ENCODE results near the gene ZNF669. TPM values are rescaled to one million over a fixed set of nuclear protein-coding genes. Genes with fewer than 3 reads are reported as not detected.

ZNF669 gene
- total and polyA plus RNA-seq, 2 experiments from 2014 or later: 13.7 to 25.4 TPM

GRCh38 chr1:247104965-247105364, 809 bp upstream of the ZNF669 start (continued):
- no peak for TF ChIP-seq STAT1 (IDR thresholded peaks at IDR 0.05; ENCODE audit: unreplicated experiment)
- no peak for TF ChIP-seq ETS1 (IDR thresholded peaks at IDR 0.05)

DNA sequence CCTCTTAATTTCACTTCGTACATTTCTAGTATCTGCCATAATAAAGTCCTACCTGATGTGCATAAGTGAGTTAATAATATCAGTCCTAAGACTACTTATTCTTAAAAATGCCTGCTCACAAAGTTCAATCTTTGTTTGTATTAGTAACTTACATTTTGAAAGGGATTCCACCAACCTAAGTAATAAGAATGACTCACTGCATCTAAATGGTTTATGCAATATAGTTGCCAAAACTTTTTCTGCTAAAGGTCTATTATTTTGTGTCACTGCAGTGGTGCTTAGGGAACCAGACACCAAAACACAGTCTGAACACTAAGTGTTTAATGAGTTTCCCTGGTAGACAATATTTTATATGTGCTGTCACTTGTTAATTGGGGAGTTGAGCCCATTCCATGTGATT, 1.8 kb downstream of the ZNF669 start:
- ATAC-seq: no peak

More for the DNA sequence above, 1.8 kb downstream of the ZNF669 start:
- no peak overlapping the region for H3K27ac Mint-ChIP-seq
- TF ChIP-seq EZH2phosphoT487 (IDR thresholded peaks at IDR 0.05; ENCODE audit: unreplicated experiment) (no peak), NANOG (IDR thresholded peaks at IDR 0.05; ENCODE audit: borderline replicate concordance) (no peak), EZH2 (IDR thresholded peaks at IDR 0.05; ENCODE audit: low read depth, unreplicated experiment) (no peak), ZNF331 (CRISPR knock-in tag; IDR thresholded peaks at IDR 0.05; ENCODE audit: low read depth) (no peak), CREB1 (CRISPR knock-in tag; IDR thresholded peaks at IDR 0.05; ENCODE audit: low read depth) (no peak), ZNF114 (CRISPR knock-in tag; IDR thresholded peaks at IDR 0.05) (no peak), POLR2AphosphoS5 (IDR thresholded peaks at IDR 0.05; ENCODE audit: low read depth) (no peak)
- TF ChIP-seq, protein P1, sequence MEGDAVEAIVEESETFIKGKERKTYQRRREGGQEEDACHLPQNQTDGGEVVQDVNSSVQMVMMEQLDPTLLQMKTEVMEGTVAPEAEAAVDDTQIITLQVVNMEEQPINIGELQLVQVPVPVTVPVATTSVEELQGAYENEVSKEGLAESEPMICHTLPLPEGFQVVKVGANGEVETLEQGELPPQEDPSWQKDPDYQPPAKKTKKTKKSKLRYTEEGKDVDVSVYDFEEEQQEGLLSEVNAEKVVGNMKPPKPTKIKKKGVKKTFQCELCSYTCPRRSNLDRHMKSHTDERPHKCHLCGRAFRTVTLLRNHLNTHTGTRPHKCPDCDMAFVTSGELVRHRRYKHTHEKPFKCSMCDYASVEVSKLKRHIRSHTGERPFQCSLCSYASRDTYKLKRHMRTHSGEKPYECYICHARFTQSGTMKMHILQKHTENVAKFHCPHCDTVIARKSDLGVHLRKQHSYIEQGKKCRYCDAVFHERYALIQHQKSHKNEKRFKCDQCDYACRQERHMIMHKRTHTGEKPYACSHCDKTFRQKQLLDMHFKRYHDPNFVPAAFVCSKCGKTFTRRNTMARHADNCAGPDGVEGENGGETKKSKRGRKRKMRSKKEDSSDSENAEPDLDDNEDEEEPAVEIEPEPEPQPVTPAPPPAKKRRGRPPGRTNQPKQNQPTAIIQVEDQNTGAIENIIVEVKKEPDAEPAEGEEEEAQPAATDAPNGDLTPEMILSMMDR (conservative IDR thresholded peaks at IDR 0.05; ENCODE audit: low read depth in 2 of 2): no peak
- TF ChIP-seq, protein P2, sequence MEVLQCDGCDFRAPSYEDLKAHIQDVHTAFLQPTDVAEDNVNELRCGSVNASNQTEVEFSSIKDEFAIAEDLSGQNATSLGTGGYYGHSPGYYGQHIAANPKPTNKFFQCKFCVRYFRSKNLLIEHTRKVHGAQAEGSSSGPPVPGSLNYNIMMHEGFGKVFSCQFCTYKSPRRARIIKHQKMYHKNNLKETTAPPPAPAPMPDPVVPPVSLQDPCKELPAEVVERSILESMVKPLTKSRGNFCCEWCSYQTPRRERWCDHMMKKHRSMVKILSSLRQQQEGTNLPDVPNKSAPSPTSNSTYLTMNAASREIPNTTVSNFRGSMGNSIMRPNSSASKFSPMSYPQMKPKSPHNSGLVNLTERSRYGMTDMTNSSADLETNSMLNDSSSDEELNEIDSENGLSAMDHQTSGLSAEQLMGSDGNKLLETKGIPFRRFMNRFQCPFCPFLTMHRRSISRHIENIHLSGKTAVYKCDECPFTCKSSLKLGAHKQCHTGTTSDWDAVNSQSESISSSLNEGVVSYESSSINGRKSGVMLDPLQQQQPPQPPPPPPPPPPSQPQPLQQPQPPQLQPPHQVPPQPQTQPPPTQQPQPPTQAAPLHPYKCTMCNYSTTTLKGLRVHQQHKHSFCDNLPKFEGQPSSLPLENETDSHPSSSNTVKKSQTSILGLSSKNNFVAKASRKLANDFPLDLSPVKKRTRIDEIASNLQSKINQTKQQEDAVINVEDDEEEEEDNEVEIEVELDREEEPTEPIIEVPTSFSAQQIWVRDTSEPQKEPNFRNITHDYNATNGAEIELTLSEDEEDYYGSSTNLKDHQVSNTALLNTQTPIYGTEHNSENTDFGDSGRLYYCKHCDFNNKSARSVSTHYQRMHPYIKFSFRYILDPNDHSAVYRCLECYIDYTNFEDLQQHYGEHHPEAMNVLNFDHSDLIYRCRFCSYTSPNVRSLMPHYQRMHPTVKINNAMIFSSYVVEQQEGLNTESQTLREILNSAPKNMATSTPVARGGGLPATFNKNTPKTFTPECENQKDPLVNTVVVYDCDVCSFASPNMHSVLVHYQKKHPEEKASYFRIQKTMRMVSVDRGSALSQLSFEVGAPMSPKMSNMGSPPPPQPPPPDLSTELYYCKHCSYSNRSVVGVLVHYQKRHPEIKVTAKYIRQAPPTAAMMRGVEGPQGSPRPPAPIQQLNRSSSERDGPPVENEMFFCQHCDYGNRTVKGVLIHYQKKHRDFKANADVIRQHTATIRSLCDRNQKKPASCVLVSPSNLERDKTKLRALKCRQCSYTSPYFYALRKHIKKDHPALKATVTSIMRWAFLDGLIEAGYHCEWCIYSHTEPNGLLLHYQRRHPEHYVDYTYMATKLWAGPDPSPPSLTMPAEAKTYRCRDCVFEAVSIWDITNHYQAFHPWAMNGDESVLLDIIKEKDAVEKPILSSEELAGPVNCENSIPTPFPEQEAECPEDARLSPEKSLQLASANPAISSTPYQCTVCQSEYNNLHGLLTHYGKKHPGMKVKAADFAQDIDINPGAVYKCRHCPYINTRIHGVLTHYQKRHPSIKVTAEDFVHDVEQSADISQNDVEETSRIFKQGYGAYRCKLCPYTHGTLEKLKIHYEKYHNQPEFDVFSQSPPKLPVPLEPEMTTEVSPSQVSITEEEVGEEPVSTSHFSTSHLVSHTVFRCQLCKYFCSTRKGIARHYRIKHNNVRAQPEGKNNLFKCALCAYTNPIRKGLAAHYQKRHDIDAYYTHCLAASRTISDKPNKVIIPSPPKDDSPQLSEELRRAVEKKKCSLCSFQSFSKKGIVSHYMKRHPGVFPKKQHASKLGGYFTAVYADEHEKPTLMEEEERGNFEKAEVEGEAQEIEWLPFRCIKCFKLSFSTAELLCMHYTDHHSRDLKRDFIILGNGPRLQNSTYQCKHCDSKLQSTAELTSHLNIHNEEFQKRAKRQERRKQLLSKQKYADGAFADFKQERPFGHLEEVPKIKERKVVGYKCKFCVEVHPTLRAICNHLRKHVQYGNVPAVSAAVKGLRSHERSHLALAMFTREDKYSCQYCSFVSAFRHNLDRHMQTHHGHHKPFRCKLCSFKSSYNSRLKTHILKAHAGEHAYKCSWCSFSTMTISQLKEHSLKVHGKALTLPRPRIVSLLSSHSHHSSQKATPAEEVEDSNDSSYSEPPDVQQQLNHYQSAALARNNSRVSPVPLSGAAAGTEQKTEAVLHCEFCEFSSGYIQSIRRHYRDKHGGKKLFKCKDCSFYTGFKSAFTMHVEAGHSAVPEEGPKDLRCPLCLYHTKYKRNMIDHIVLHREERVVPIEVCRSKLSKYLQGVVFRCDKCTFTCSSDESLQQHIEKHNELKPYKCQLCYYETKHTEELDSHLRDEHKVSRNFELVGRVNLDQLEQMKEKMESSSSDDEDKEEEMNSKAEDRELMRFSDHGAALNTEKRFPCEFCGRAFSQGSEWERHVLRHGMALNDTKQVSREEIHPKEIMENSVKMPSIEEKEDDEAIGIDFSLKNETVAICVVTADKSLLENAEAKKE (CRISPR knock-in tag; IDR thresholded peaks at IDR 0.05): no peak
- TF ChIP-seq, protein P3, sequence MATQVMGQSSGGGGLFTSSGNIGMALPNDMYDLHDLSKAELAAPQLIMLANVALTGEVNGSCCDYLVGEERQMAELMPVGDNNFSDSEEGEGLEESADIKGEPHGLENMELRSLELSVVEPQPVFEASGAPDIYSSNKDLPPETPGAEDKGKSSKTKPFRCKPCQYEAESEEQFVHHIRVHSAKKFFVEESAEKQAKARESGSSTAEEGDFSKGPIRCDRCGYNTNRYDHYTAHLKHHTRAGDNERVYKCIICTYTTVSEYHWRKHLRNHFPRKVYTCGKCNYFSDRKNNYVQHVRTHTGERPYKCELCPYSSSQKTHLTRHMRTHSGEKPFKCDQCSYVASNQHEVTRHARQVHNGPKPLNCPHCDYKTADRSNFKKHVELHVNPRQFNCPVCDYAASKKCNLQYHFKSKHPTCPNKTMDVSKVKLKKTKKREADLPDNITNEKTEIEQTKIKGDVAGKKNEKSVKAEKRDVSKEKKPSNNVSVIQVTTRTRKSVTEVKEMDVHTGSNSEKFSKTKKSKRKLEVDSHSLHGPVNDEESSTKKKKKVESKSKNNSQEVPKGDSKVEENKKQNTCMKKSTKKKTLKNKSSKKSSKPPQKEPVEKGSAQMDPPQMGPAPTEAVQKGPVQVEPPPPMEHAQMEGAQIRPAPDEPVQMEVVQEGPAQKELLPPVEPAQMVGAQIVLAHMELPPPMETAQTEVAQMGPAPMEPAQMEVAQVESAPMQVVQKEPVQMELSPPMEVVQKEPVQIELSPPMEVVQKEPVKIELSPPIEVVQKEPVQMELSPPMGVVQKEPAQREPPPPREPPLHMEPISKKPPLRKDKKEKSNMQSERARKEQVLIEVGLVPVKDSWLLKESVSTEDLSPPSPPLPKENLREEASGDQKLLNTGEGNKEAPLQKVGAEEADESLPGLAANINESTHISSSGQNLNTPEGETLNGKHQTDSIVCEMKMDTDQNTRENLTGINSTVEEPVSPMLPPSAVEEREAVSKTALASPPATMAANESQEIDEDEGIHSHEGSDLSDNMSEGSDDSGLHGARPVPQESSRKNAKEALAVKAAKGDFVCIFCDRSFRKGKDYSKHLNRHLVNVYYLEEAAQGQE (IDR thresholded peaks at IDR 0.05; ENCODE audit: unreplicated experiment): no peak
- Histone ChIP-seq H3K27me3 (ENCODE audit: insufficient read depth) (no peaks in the 10 kb centered on the region), H3K4me2 (peak overlapping the region; percentile 86), H4K20me1 (replicated peaks; ENCODE audit: insufficient read depth) (peaks cover 39% of the 10 kb centered on the region), H3K27ac (ENCODE audit: low read depth) (no peak overlapping the region), H3K79me2 (replicated peaks; ENCODE audit: insufficient read depth) (peaks cover 60% of the 10 kb centered on the region), H3K9me2 (ENCODE audit: insufficient read depth) (no peaks in the 10 kb centered on the region; the same call in 1 of the 2 replicates), H2AFZ (no peak overlapping the region), H3K4me1 (ENCODE audit: insufficient read depth) (peaks cover 28% of the 10 kb centered on the region), H3K36me3 (ENCODE audit: insufficient read depth) (peaks cover 26% of the 10 kb centered on the region), H3F3A (replicated peaks; ENCODE audit: low read depth) (peaks cover 17% of the 10 kb centered on the region), H3K4me3 (peak overlapping the region; percentile 89)
- no peak for DNase-seq (ENCODE audit: low spot score)
- H3K4me3 Mint-ChIP-seq: peak overlapping the region; percentile 96; the same call in 2 of the 3 replicates
- peaks cover 56% of the 10 kb centered on the region for H3K36me3 Mint-ChIP-seq (ENCODE audit: low read depth)
- H3K27me3 Mint-ChIP-seq (ENCODE audit: insufficient read depth, low read depth, poor library complexity): peaks cover 10% of the 10 kb centered on the region
- H3K4me1 Mint-ChIP-seq: peaks cover 24% of the 10 kb centered on the region
- peaks cover 20% of the 10 kb centered on the region for H3K9me3 Mint-ChIP-seq
